ENCODE data around the gene SBK2.

DNA sequence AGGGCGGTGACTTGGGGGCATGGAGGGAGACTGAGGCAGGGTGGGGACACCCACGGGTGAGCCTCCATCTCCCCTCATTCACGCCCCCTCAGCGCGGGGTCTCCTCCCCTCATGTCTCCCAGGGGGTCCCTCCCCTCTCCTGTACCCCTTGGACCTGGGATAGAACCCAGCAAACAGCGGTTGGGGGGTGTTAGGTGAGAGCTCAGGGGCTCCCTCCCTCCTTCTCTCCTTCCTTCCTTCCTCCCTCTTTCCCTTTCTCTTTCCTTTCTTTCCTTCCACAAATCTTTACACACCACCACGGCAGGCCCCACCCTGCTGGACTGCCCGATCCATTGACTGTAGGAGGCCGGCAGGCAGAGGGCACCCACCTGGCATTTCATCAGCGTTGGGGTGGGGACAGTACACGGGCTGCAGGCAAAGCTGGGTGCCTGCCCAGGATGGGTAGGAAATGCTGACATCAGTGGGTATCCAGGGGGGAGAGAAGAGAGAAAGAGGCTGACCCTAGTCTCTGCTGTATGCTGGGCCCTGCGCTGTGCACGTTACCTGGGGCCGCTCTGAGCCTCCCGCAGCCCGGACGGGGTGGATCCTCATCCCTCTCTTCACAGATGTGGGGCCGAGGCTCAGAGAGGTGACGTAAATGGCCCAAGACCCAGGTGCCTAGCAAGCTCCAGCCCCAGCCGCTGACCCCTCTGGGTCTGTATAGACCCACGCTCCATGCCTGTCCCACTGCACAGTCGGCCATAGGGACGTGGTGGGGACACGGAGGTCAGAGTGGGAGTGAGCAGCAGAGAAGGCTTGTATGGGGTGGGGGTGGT is 45.2 kb downstream of the SBK2 start:
- TF ChIP-seq, protein P1, sequence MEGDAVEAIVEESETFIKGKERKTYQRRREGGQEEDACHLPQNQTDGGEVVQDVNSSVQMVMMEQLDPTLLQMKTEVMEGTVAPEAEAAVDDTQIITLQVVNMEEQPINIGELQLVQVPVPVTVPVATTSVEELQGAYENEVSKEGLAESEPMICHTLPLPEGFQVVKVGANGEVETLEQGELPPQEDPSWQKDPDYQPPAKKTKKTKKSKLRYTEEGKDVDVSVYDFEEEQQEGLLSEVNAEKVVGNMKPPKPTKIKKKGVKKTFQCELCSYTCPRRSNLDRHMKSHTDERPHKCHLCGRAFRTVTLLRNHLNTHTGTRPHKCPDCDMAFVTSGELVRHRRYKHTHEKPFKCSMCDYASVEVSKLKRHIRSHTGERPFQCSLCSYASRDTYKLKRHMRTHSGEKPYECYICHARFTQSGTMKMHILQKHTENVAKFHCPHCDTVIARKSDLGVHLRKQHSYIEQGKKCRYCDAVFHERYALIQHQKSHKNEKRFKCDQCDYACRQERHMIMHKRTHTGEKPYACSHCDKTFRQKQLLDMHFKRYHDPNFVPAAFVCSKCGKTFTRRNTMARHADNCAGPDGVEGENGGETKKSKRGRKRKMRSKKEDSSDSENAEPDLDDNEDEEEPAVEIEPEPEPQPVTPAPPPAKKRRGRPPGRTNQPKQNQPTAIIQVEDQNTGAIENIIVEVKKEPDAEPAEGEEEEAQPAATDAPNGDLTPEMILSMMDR (IDR thresholded peaks at IDR 0.05), result no peak
- TF ChIP-seq POLR2A (IDR thresholded peaks at IDR 0.05), result no peak

Measured in Peyer's patch (tissue), 4 donors.